ENCODE measurements around the gene KRT17. TPM values are rescaled to one million over a fixed set of nuclear protein-coding genes. Genes with fewer than 3 reads are reported as not detected.

KRT17 gene
- total RNA-seq, 1 experiment from 2014 or later, result 472 TPM

DNA sequence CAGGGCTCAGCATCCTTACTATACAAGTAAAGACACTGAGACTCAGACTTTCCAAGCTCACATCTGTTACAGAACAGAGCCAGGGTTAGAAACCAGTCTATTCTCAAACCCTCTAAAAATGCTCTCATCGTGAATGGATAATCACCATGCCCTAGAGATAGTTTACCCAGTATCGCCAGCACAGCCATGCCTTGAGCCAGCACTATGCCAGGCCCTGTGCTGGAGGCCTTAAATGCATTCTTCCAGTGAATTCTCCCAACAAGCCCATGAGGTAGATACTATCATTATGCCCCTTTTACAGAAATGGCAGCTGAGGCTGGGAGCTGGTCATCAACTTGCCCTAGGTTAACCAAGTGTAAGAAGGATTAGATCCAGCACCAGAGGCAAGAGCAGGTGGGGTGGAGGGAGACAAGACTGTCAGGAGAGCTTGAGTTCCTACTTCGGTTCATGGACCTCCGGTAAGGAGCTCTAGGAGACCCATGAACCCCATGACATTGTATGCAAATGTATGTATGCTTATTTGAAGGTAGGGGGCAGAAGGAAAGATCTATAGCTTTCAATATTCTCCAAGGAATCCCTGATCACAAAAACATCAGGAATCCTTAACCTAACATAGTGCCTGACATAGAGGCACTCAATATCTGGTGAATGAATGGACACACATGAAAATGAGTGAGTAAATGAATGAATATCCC lies 42.9 kb downstream of the KRT17 start:
- Mint-ChIP-seq H3K36me3 (ENCODE audit: insufficient read depth, unreplicated experiment) (peaks cover 4% of the 10 kb centered on the region), H3K4me1 (ENCODE audit: low read depth, unreplicated experiment) (peaks cover 44% of the 10 kb centered on the region), H3K9me3 (ENCODE audit: low read depth, unreplicated experiment) (no peaks in the 10 kb centered on the region), H3K27me3 (ENCODE audit: unreplicated experiment) (no peaks in the 10 kb centered on the region), H3K4me3 (ENCODE audit: low read depth, unreplicated experiment) (no peak overlapping the region), H3K27ac (ENCODE audit: unreplicated experiment) (no peak overlapping the region)
- no TSS peak for BruUV-seq (replicated peaks)
- intact Hi-C loops (cut with micrococcal nuclease; ENCODE audit: unreplicated experiment), result loop anchor here (5.0 kb wide), 1 partner anchor 66 kb away; no protein-coding TSS in a partner anchor
- no peak for DNase-seq
- CTCF ChIA-PET, result interaction anchor here (0.7 to 3.3 kb wide), 10 partner anchors 10 to 81 kb away, joined by 3 to 13 read pairs (median 4); partner anchors contain the start of gene KRT17
- no peak for TF ChIP-seq CTCF (IDR thresholded peaks at IDR 0.05; ENCODE audit: unreplicated experiment)

DNA sequence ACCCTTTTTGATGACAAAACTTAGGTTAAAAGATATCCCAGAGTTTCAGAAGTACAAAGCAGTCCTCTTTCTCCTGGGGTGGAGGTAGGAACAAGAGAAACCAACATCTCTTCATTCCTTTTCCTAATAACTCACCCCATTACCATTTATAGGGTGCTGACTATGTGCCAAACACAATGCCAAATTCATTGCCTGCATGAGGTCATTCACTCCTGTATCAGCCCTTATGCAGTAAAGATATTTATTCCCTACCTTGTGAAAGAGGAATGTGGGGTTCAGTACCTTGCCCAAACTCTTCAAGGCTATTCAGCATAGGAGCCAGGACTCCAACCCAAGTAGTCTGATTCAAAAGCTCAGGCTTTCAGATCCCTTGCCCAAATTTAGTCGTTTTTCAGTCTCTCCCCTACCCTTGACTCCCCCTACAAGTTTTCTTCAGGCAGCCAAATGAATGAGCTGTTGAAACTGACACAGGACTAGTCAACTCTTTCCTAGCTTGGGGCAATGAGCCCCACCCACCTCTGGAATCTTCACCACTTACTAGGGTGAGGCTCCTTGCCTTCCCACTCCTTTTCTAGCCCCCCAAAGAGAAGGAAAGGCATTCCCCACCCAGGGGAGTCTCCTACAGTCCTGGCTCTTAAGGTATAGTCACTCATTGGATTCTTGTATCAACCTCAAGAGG lies 43.5 kb downstream of the KRT17 start:
- peak; percentile 26 for DNase-seq
- CTCF ChIA-PET, result interaction anchor here (0.7 to 3.3 kb wide), 9 partner anchors 11 to 82 kb away, joined by 3 to 13 read pairs (median 4); partner anchors contain the start of gene KRT17
- no peak overlapping the region for H3K27ac Mint-ChIP-seq (ENCODE audit: unreplicated experiment)
- no peaks in the 10 kb centered on the region for H3K27me3 Mint-ChIP-seq (ENCODE audit: unreplicated experiment)
- TF ChIP-seq CTCF (IDR thresholded peaks at IDR 0.05; ENCODE audit: unreplicated experiment), result no peak
- no peaks in the 10 kb centered on the region for H3K9me3 Mint-ChIP-seq (ENCODE audit: low read depth, unreplicated experiment)
- BruUV-seq (replicated peaks), result no TSS peak
- peaks cover 4% of the 10 kb centered on the region for H3K36me3 Mint-ChIP-seq (ENCODE audit: insufficient read depth, unreplicated experiment)
- peaks cover 47% of the 10 kb centered on the region for H3K4me1 Mint-ChIP-seq (ENCODE audit: low read depth, unreplicated experiment)
- intact Hi-C loops (cut with micrococcal nuclease; ENCODE audit: unreplicated experiment), result loop anchor here (5.0 kb wide), 1 partner anchor 66 kb away; no protein-coding TSS in a partner anchor
- no peak overlapping the region for H3K4me3 Mint-ChIP-seq (ENCODE audit: low read depth, unreplicated experiment)

- Mint-ChIP-seq H3K27me3 (ENCODE audit: unreplicated experiment) (no peaks in the 10 kb centered on the region), H3K27ac (ENCODE audit: unreplicated experiment) (no peak overlapping the region), H3K36me3 (ENCODE audit: insufficient read depth, unreplicated experiment) (peaks cover 4% of the 10 kb centered on the region), H3K4me1 (ENCODE audit: low read depth, unreplicated experiment) (peaks cover 47% of the 10 kb centered on the region), H3K4me3 (ENCODE audit: low read depth, unreplicated experiment) (no peak overlapping the region), H3K9me3 (ENCODE audit: low read depth, unreplicated experiment) (no peaks in the 10 kb centered on the region)
- BruUV-seq (replicated peaks), result no TSS peak
- CTCF ChIA-PET, result interaction anchor here (0.6 to 3.3 kb wide), 17 partner anchors 12 to 99 kb away, joined by 3 to 50 read pairs (median 7); partner anchors contain the start of gene KRT17
- no peak for DNase-seq
- TF ChIP-seq CTCF (IDR thresholded peaks at IDR 0.05; ENCODE audit: unreplicated experiment), result no peak
- intact Hi-C loops (cut with micrococcal nuclease; ENCODE audit: unreplicated experiment), result loop anchor here (5.0 kb wide), 1 partner anchor 67 kb away; no protein-coding TSS in a partner anchor
Observed at GRCh38 chr17:41580244-41580575, 44.2 kb downstream of the KRT17 start.

- Mint-ChIP-seq H3K36me3 (ENCODE audit: insufficient read depth, unreplicated experiment) (peaks cover 4% of the 10 kb centered on the region), H3K27ac (ENCODE audit: unreplicated experiment) (no peak overlapping the region), H3K4me3 (ENCODE audit: low read depth, unreplicated experiment) (no peak overlapping the region), H3K9me3 (ENCODE audit: low read depth, unreplicated experiment) (no peaks in the 10 kb centered on the region), H3K4me1 (ENCODE audit: low read depth, unreplicated experiment) (peaks cover 47% of the 10 kb centered on the region), H3K27me3 (ENCODE audit: unreplicated experiment) (no peaks in the 10 kb centered on the region)
- intact Hi-C loops (cut with micrococcal nuclease; ENCODE audit: unreplicated experiment), result loop anchor here (1.0 to 5.0 kb wide), 3 partner anchors 25 to 68 kb away; partner anchors contain the start of gene KRT17
- TF ChIP-seq CTCF (IDR thresholded peaks at IDR 0.05; ENCODE audit: unreplicated experiment), result peak; percentile 93
- CTCF ChIA-PET, result interaction anchor here (0.6 to 2.8 kb wide), 23 partner anchors 12 to 676 kb away, joined by 3 to 50 read pairs (median 5); partner anchors contain the start of gene KRT17
- no TSS peak for BruUV-seq (replicated peaks)
- peak; percentile 96 for DNase-seq
Observed at GRCh38 chr17:41579484-41580243, 44.7 kb downstream of the KRT17 start.
